ENCODE measurements around the gene NEUROD4. TPM values are rescaled to one million over a fixed set of nuclear protein-coding genes. Genes with fewer than 3 reads are reported as not detected.

NEUROD4 gene
- polyA plus RNA-seq, 1 of the 3 experiments (the other 2 are of a cell fraction) = not detected

DNA sequence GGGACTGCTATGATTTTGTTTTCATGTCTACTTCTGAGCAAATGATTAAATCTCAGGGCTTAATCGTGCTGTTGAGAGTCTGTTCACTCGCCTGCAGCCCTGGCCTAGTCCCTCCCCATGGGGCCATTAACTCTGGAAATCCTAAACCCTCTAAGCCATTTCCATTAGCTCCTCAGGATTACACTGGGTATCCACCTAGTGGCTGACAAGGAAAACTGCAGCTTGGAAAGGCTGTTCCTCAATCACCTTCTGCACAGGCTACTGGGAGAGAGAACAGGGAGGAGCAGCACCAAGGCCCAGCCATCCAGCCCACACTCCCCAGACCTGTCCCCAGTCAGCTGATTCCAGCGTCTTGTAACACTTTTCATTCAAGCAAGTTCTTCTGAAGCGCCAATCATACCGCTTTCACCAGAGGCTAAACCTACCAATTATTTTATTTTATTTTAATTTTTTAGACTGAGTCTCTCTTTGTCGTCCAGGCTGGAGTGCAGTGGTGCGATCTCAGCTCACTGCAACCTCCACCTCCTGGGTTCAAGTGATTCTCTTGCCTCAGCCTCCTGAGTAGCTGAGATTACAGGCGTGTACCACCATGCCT is 48.7 kb downstream of the NEUROD4 start:
- Histone ChIP-seq H3K9ac (no peak overlapping the region), H3K27me3 (ENCODE audit: insufficient read depth) (no peaks in the 10 kb centered on the region), H3K36me3 (replicated peaks in 1 of 2; ENCODE audit: control insufficient read depth in 1 of 2, insufficient read depth in 2 of 2, low read length in 1 of 2) (no peaks in the 10 kb centered on the region), H3K4me2 (no peak overlapping the region), H4K20me1 (ENCODE audit: insufficient read depth) (no peaks in the 10 kb centered on the region), H2AFZ (ENCODE audit: low read depth) (no peak overlapping the region), H3K9me2 (no peaks in the 10 kb centered on the region), H3K4me1 (ENCODE audit: control insufficient read depth in 1 of 2, insufficient read depth in 2 of 2, low read depth in 1 of 2, low read length in 1 of 2) (no peaks in the 10 kb centered on the region), H3F3A (replicated peaks; ENCODE audit: insufficient read depth) (no peaks in the 10 kb centered on the region), H3K79me2 (ENCODE audit: insufficient read depth) (no peaks in the 10 kb centered on the region), H3K4me3 (ENCODE audit: low read depth in 2 of 2, low read length in 1 of 2) (no peak overlapping the region; a peak in 1 of 4 replicates), H3K9me3 (no peaks in the 10 kb centered on the region), H3K27ac (ENCODE audit: low read depth in 2 of 2, low read length in 1 of 2) (no peak overlapping the region)
- TF ChIP-seq, protein P1, sequence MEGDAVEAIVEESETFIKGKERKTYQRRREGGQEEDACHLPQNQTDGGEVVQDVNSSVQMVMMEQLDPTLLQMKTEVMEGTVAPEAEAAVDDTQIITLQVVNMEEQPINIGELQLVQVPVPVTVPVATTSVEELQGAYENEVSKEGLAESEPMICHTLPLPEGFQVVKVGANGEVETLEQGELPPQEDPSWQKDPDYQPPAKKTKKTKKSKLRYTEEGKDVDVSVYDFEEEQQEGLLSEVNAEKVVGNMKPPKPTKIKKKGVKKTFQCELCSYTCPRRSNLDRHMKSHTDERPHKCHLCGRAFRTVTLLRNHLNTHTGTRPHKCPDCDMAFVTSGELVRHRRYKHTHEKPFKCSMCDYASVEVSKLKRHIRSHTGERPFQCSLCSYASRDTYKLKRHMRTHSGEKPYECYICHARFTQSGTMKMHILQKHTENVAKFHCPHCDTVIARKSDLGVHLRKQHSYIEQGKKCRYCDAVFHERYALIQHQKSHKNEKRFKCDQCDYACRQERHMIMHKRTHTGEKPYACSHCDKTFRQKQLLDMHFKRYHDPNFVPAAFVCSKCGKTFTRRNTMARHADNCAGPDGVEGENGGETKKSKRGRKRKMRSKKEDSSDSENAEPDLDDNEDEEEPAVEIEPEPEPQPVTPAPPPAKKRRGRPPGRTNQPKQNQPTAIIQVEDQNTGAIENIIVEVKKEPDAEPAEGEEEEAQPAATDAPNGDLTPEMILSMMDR (IDR thresholded peaks at IDR 0.05) = peak; percentile 70
- no peak for TF ChIP-seq TCF12 (IDR thresholded peaks at IDR 0.05)
- TF ChIP-seq SMC3 (IDR thresholded peaks at IDR 0.05; ENCODE audit: low read depth, low read length) = peak; percentile 47
- no peak for TF ChIP-seq ELF1 (IDR thresholded peaks at IDR 0.05)
- no peak for TF ChIP-seq CHD2 (IDR thresholded peaks at IDR 0.05; ENCODE audit: low read length, partially characterized antibody)
- TF ChIP-seq EZH2phosphoT487 (IDR thresholded peaks at IDR 0.05; ENCODE audit: borderline replicate concordance, low read depth) = no peak
- TF ChIP-seq RAD21 (IDR thresholded peaks at IDR 0.05; ENCODE audit: low read length) = peak; percentile 37
- DNase-seq = peak; percentile 48
- ChIA-PET POLR2A (no interaction called here), CTCF (interaction anchor here (0.6 to 5.2 kb wide), 34 partner anchors 8 to 715 kb away, joined by 3 to 59 read pairs (median 4); partner anchors contain the start of gene TESPA1)
- 29% methylated on average over 8 of the region's 8 CpGs for WGBS (ENCODE audit: low lambda C conversion rate)

DNA sequence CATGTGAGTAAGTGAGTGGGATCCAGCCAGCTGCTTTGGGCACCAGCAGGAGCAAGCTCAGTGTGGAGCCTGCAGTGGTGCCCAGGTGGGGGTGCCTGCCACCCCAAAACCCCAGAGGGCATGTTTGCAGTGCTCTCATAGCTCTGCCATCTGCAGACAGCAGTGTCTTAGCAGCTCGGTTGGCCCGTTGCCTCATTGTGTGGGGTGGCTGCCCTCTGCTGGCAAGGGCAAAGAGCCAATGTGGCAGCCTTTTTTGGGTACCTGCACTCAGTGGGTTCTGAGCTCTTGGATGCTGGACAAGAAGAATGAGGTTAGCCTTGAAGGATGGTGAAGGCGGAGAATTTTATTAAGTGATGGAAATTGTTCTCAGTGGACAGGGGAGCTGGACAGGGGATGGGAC is 52.3 kb downstream of the NEUROD4 start:
- no peak overlapping the region for H3K27ac ChIP-seq (ENCODE audit: low read depth in 2 of 2, low read length in 1 of 2)
- no peaks in the 10 kb centered on the region for H3F3A ChIP-seq (replicated peaks; ENCODE audit: insufficient read depth)
- H3K79me2 ChIP-seq (ENCODE audit: insufficient read depth) = no peaks in the 10 kb centered on the region
- H2AFZ ChIP-seq (ENCODE audit: low read depth) = no peak overlapping the region
- H3K9me2 ChIP-seq = no peaks in the 10 kb centered on the region
- H3K9me3 ChIP-seq = no peaks in the 10 kb centered on the region
- DNase-seq = no peak
- TF ChIP-seq ELF1 (IDR thresholded peaks at IDR 0.05) (no peak), RFX5 (IDR thresholded peaks at IDR 0.05; ENCODE audit: low read length) (no peak), TCF12 (IDR thresholded peaks at IDR 0.05) (no peak), EP300 (IDR thresholded peaks at IDR 0.05; ENCODE audit: borderline replicate concordance in 1 of 2, low read depth in 1 of 2, low read length in 1 of 2) (no peak), CHD2 (IDR thresholded peaks at IDR 0.05; ENCODE audit: low read length, partially characterized antibody) (no peak), NFIC (IDR thresholded peaks at IDR 0.05; ENCODE audit: borderline replicate concordance) (0 out of 2 replicates have a peak, but pooled peaks have one; percentile 13)
- TF ChIP-seq, protein P1 (IDR thresholded peaks at IDR 0.05) = peak; percentile 45; the same call in 1 of the 2 replicates
- TF ChIP-seq, protein P2, sequence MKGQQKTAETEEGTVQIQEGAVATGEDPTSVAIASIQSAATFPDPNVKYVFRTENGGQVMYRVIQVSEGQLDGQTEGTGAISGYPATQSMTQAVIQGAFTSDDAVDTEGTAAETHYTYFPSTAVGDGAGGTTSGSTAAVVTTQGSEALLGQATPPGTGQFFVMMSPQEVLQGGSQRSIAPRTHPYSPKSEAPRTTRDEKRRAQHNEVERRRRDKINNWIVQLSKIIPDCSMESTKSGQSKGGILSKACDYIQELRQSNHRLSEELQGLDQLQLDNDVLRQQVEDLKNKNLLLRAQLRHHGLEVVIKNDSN (IDR thresholded peaks at IDR 0.05; ENCODE audit: borderline replicate concordance, low read depth) = no peak
- H3K36me3 ChIP-seq (replicated peaks in 1 of 2; ENCODE audit: control insufficient read depth in 1 of 2, insufficient read depth in 2 of 2, low read length in 1 of 2) = no peaks in the 10 kb centered on the region
- H3K4me3 ChIP-seq (ENCODE audit: low read depth in 2 of 2, low read length in 1 of 2) = no peak overlapping the region
- no peaks in the 10 kb centered on the region for H3K4me1 ChIP-seq (ENCODE audit: control insufficient read depth in 1 of 2, insufficient read depth in 2 of 2, low read depth in 1 of 2, low read length in 1 of 2)
- H3K9ac ChIP-seq = no peak overlapping the region
- no peaks in the 10 kb centered on the region for H3K27me3 ChIP-seq (ENCODE audit: insufficient read depth)
- whole genome bisulfite sequencing (ENCODE audit: low lambda C conversion rate) = 10% methylated on average over 3 of the region's 3 CpGs
- H3K4me2 ChIP-seq = no peak overlapping the region
- no peaks in the 10 kb centered on the region for H4K20me1 ChIP-seq (ENCODE audit: insufficient read depth)
- ChIA-PET CTCF (interaction anchor here (0.8 to 5.1 kb wide), 12 partner anchors 16 to 323 kb away, joined by 3 to 62 read pairs (median 4); no protein-coding TSS in a partner anchor), POLR2A (no interaction called here)

Data from SK-N-SH (cell line).